ENCODE results near the gene HMGN4. TPM values are rescaled to one million over a fixed set of nuclear protein-coding genes. Genes with fewer than 3 reads are reported as not detected.

The HMGN4 gene
- total and polyA plus RNA-seq, 2 of the 8 experiments (the other 6 are each of a cell fraction or from before 2014, with no cell fraction given): 23.4 to 66.4 TPM

DNA sequence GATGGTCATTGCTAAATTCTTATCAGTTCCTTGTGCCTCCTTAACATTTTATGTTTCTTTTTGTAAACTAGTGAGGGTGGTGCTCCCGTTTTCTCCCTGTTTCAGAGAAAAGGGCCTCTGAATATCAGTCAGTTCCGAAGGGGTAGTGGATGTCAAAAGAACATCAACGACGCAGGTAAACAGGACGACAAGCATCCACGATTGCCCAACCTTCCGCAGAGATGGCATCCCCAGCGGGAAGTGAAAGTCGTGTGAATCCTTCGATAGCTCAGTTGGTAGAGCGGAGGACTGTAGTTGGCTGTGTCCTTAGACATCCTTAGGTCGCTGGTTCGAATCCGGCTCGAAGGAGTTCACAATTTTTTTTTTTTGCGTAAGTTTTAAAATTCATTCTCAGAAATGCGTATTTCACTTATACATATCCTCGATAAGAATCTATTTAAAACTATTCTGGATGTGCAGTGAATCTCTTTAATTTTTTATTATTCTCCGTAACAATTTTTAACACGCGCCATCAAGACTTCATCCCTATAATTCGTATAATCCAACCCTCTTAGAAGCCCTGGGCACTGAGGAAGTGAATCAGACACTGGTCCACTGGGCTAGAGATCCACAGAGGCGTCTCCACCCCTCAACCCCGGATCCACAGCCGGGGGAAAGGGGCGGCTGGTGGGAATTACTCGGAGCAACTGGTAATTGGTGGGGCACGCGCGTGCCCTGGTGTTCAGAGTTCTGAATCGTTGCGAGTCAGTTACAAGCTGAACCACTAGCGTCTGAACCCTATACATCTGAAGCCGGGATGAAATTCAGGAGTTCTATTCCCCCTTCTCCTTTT, 30.7 kb downstream of the HMGN4 start (continued):
- peak in 2 of 3 experiments; percentile 17 to 21; a peak in 3 of 4 replicates for TF ChIP-seq CTCF (IDR thresholded peaks at IDR 0.05; ENCODE audit: control extremely low read depth in 1 of 3, insufficient read depth in 1 of 3, low read depth in 1 of 3, low read length in 3 of 3)
- TF ChIP-seq, protein P1, sequence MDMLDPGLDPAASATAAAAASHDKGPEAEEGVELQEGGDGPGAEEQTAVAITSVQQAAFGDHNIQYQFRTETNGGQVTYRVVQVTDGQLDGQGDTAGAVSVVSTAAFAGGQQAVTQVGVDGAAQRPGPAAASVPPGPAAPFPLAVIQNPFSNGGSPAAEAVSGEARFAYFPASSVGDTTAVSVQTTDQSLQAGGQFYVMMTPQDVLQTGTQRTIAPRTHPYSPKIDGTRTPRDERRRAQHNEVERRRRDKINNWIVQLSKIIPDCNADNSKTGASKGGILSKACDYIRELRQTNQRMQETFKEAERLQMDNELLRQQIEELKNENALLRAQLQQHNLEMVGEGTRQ (IDR thresholded peaks at IDR 0.05; ENCODE audit: low read length): no peak
- TF ChIP-seq SIX5 (IDR thresholded peaks at IDR 0.05; ENCODE audit: low read depth, low read length): no peak
- 0 out of 2 replicates have a peak, but pooled peaks have one; percentile 53 for TF ChIP-seq POU5F1 (IDR thresholded peaks at IDR 0.05; ENCODE audit: low read depth, low read length)
- TF ChIP-seq MAFK (IDR thresholded peaks at IDR 0.05; ENCODE audit: low read depth, low read length): peak; percentile 85; the same call in 1 of the 2 replicates
- TF ChIP-seq TAF7 (optimal IDR thresholded peaks at IDR 0.05; ENCODE audit: borderline replicate concordance, low read depth, low read length): peak; percentile 45
- TF ChIP-seq RXRA (IDR thresholded peaks at IDR 0.05; ENCODE audit: insufficient read depth, low read depth, low read length): no peak
- peak; percentile 75 for TF ChIP-seq RBBP5 (IDR thresholded peaks at IDR 0.05; ENCODE audit: borderline replicate concordance, low read depth, low read length)
- peak; percentile 44; the same call in 1 of the 2 replicates for TF ChIP-seq NRF1 (IDR thresholded peaks at IDR 0.05; ENCODE audit: low read depth, low read length)
- TF ChIP-seq CREB1 (IDR thresholded peaks at IDR 0.05): peak; percentile 67
- peak; percentile 86 for TF ChIP-seq TEAD4 (IDR thresholded peaks at IDR 0.05; ENCODE audit: low read depth, low read length)
- TF ChIP-seq, protein P2, sequence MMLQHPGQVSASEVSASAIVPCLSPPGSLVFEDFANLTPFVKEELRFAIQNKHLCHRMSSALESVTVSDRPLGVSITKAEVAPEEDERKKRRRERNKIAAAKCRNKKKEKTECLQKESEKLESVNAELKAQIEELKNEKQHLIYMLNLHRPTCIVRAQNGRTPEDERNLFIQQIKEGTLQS (IDR thresholded peaks at IDR 0.05; ENCODE audit: insufficient read depth, low read depth, low read length): no peak
- TF ChIP-seq ATF2 (IDR thresholded peaks at IDR 0.05; ENCODE audit: low read length): peak; percentile 65; the same call in 1 of the 2 replicates
- 0 out of 2 replicates have a peak, but pooled peaks have one; percentile 42 for TF ChIP-seq TCF12 (IDR thresholded peaks at IDR 0.05; ENCODE audit: low read depth, low read length)
- TF ChIP-seq SP4 (IDR thresholded peaks at IDR 0.05; ENCODE audit: low read length): no peak
- TF ChIP-seq CEBPB (IDR thresholded peaks at IDR 0.05; ENCODE audit: low read depth, low read length): peak; percentile 100
- TF ChIP-seq RAD21 (IDR thresholded peaks at IDR 0.05 in 1 of 2, conservative IDR thresholded peaks at IDR 0.05 in 1 of 2; ENCODE audit: low read depth in 2 of 2, low read length in 2 of 2): peak; percentile 37 to 49
